Spinal cord (tissue), 10 donors: Measurements from ENCODE around the gene ARPC1B. TPM values are rescaled to one million over a fixed set of nuclear protein-coding genes. Genes with fewer than 3 reads are reported as not detected.
"Not testable (repeated sequence)": the region's sequence is repeated elsewhere in the genome, so short reads cannot be mapped to it uniquely, and the experiment has no call there.

Experiments used
- DNase-seq, 6 donors: peaks; one replicate each; pipeline versions ENCODE4 v3.0.0 to v3.0.0-alpha.2; 2013 to 2015; ENCODE audit warnings: low spot score in 6 of 6, low read depth in 4 of 6
- H3K27ac ChIP-seq: one replicate; pipeline ENCODE4 v1.5.1; 2013; ENCODE audit warnings: low read depth, low read length, control low read depth
- H3K27me3 ChIP-seq: one replicate; pipeline ENCODE4 v1.6.1; 2013; ENCODE audit warnings: low read length; ENCODE audit not compliant: control insufficient read depth, insufficient read depth
- H3K36me3 ChIP-seq: one replicate; pipeline ENCODE4 v1.6.1; 2013; ENCODE audit warnings: low read length; ENCODE audit not compliant: control insufficient read depth, insufficient read depth
- H3K4me1 ChIP-seq: one replicate; pipeline ENCODE4 v1.6.1; 2013; ENCODE audit warnings: low read length; ENCODE audit not compliant: control insufficient read depth, insufficient read depth
- H3K4me3 ChIP-seq: one replicate; pipeline ENCODE4 v1.5.1; 2013; ENCODE audit warnings: low read depth, low read length, control low read depth
- H3K9me3 ChIP-seq: one replicate; pipeline ENCODE4 v1.6.1; 2013; ENCODE audit warnings: low read length; ENCODE audit not compliant: control insufficient read depth, insufficient read depth
- WGBS: methylation state at CpG from one replicate; pipeline ENCODE4 v1.1.5; 2013; ENCODE audit warnings: missing lambda C conversion rate; ENCODE audit not compliant: insufficient coverage; 5-methylcytosine and 5-hydroxymethylcytosine counted together
- polyA plus RNA-seq, 2 donors: library from polyadenylated mRNA; unstranded; fragments of 120-200 nt; gene quantifications; one replicate each; pipeline ENCODE4 v1.2.1, GENCODE V29; 2013; ENCODE audit not compliant: insufficient read length in 2 of 2
- total RNA-seq, 2 donors: library from RNA; depleted of rRNA in 1 of 2; stranded (reverse); fragments of 120-200 nt in 1 of 2; fragments of >200 nt in 1 of 2; gene quantifications; one replicate each; pipeline versions ENCODE4 v1.2.3 to v1.2.4, GENCODE V29; 2013 to 2014
- donor health status: healthy.

ARPC1B gene
- total and polyA plus RNA-seq, 4 donors: 34.0 to 110 (median 54.4) TPM

GRCh38 chr7:99386584-99387238 lies 12.2 kb downstream of the ARPC1B start:
- DNase-seq: no peak
- Histone ChIP-seq H3K4me1 (no peaks in the 10 kb centered on the region), H3K27me3 (no peaks in the 10 kb centered on the region), H3K4me3 (no peak overlapping the region), H3K27ac (no peak overlapping the region), H3K36me3 (peaks cover 34% of the 10 kb centered on the region), H3K9me3 (no peaks in the 10 kb centered on the region)
- 90% methylated on average over 9 of the region's 9 CpGs for WGBS

- not testable (repeated sequence) for H3K9me3 ChIP-seq, H3K27me3 ChIP-seq, H3K4me3 ChIP-seq, H3K4me1 ChIP-seq, H3K27ac ChIP-seq, DNase-seq
- H3K36me3 ChIP-seq: peaks cover 34% of the 10 kb centered on the region
- 100% methylated on average over 8 of the region's 14 CpGs for WGBS
These were observed 12.7 kb downstream of the ARPC1B start for GRCh38 chr7:99387239-99387635.

GRCh38 chr7:99387912-99388311 lies 13.4 kb downstream of the ARPC1B start:
- H3K27ac ChIP-seq: no peak overlapping the region
- H3K36me3 ChIP-seq: peaks cover 34% of the 10 kb centered on the region
- WGBS: 96% methylated on average over 20 of the region's 20 CpGs
- H3K4me1 ChIP-seq: peaks cover 11% of the 10 kb centered on the region
- H3K27me3 ChIP-seq: no peaks in the 10 kb centered on the region
- no peak for DNase-seq
- no peak overlapping the region for H3K4me3 ChIP-seq
- H3K9me3 ChIP-seq: no peaks in the 10 kb centered on the region

GRCh38 chr7:99389772-99390171 lies 15.2 kb downstream of the ARPC1B start:
- H3K4me1 ChIP-seq: peaks cover 25% of the 10 kb centered on the region
- no peak overlapping the region for H3K27ac ChIP-seq
- DNase-seq: no peak
- no peaks in the 10 kb centered on the region for H3K27me3 ChIP-seq
- H3K9me3 ChIP-seq: no peaks in the 10 kb centered on the region
- H3K4me3 ChIP-seq: no peak overlapping the region
- peaks cover 39% of the 10 kb centered on the region for H3K36me3 ChIP-seq
- 94% methylated on average over 13 of the region's 13 CpGs for WGBS

GRCh38 chr7:99390941-99391602 lies 16.5 kb downstream of the ARPC1B start:
- peaks cover 25% of the 10 kb centered on the region for H3K4me1 ChIP-seq
- no peak overlapping the region for H3K4me3 ChIP-seq
- H3K27ac ChIP-seq: no peak overlapping the region
- WGBS: 95% methylated on average over 12 of the region's 23 CpGs
- no peak for DNase-seq
- no peaks in the 10 kb centered on the region for H3K27me3 ChIP-seq
- no peaks in the 10 kb centered on the region for H3K9me3 ChIP-seq
- H3K36me3 ChIP-seq: peaks cover 48% of the 10 kb centered on the region

GRCh38 chr7:99392046-99392445 lies 17.5 kb downstream of the ARPC1B start:
- no peak overlapping the region for H3K27ac ChIP-seq
- peak overlapping the region; percentile 60 for H3K4me3 ChIP-seq
- peaks cover 27% of the 10 kb centered on the region for H3K4me1 ChIP-seq
- H3K27me3 ChIP-seq: no peaks in the 10 kb centered on the region
- WGBS: 82% methylated on average over 8 of the region's 8 CpGs
- DNase-seq: no peak
- H3K36me3 ChIP-seq: peaks cover 50% of the 10 kb centered on the region
- no peaks in the 10 kb centered on the region for H3K9me3 ChIP-seq

GRCh38 chr7:99392659-99393354 lies 18.3 kb downstream of the ARPC1B start:
- 2% methylated on average over 68 of the region's 68 CpGs for WGBS
- Histone ChIP-seq H3K27ac (peak overlapping the region; percentile 25), H3K36me3 (peaks cover 57% of the 10 kb centered on the region), H3K27me3 (no peaks in the 10 kb centered on the region), H3K4me1 (peaks cover 32% of the 10 kb centered on the region), H3K9me3 (no peaks in the 10 kb centered on the region), H3K4me3 (peak overlapping the region; percentile 60)
- peak in 5 of 6 donors; percentile 31 to 95 (median 59) for DNase-seq

GRCh38 chr7:99393355-99394187 lies 19.0 kb downstream of the ARPC1B start:
- DNase-seq: peak in 4 of 6 donors; percentile 43 to 94 (median 75)
- Histone ChIP-seq H3K9me3 (no peaks in the 10 kb centered on the region), H3K4me1 (peaks cover 32% of the 10 kb centered on the region), H3K4me3 (peak overlapping the region; percentile 60), H3K27ac (peak overlapping the region; percentile 25), H3K27me3 (no peaks in the 10 kb centered on the region), H3K36me3 (peaks cover 57% of the 10 kb centered on the region)
- WGBS: 17% methylated on average over 24 of the region's 30 CpGs

- Histone ChIP-seq H3K27me3 (no peaks in the 10 kb centered on the region), H3K4me3 (no peak overlapping the region), H3K36me3 (peaks cover 63% of the 10 kb centered on the region), H3K9me3 (no peaks in the 10 kb centered on the region), H3K27ac (no peak overlapping the region), H3K4me1 (peaks cover 32% of the 10 kb centered on the region)
- no peak for DNase-seq
- WGBS: 84% methylated on average over 3 of the region's 4 CpGs
These were observed 19.6 kb downstream of the ARPC1B start for GRCh38 chr7:99394188-99394502.
